HG02970 (cell line): ENCODE data around the gene SHROOM1.
"Not testable (repeated sequence)": the region's sequence is repeated elsewhere in the genome, so short reads cannot be mapped to it uniquely, and the experiment has no call there.

Experiments used
- ATAC-seq: cut with Tn5 transposase; IDR thresholded peaks from one replicate; pipeline ENCODE4 v1.9.1; 2021; ENCODE audit warnings: mild to moderate bottlenecking, moderate library complexity, moderate number of reproducible peaks; ENCODE audit not compliant: unreplicated experiment, low FRiP score

Gene SHROOM1

DNA sequence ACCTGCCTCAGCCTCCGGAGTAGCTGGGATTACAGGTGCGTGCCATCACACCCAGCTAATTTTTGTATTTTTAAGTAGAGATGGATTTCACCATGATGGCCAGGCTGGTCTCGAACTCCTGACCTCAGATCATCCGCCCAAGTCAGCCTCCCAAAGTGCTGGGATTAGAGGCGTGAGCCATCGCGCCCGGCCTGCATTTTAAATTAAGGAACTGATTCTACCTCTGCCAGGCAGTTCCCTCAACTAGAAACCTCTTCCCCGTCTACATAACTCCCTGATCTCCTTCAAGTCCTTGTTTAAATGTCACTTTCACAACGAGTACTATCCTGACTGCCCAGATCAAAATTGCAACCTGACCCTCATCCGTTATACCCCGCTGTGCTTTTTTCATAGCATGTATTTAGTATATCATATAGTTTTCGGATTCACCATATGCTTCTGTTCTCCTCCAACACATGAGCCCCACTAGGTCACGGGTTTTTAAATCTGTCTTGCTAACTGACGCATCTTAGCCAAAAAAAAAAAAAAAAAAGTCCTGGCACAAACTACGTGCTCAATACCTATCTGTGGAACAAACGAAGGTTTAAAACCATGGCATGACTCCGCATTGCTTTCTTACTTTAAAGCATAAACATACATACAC is 18.2 kb downstream of the SHROOM1 start:
- no peak for ATAC-seq

GRCh38 chr5:132810605-132811004 is 19.8 kb downstream of the SHROOM1 start:
- ATAC-seq, result no peak

- no peak for ATAC-seq
Observed at GRCh38 chr5:132808866-132809265, 21.6 kb downstream of the SHROOM1 start.

DNA sequence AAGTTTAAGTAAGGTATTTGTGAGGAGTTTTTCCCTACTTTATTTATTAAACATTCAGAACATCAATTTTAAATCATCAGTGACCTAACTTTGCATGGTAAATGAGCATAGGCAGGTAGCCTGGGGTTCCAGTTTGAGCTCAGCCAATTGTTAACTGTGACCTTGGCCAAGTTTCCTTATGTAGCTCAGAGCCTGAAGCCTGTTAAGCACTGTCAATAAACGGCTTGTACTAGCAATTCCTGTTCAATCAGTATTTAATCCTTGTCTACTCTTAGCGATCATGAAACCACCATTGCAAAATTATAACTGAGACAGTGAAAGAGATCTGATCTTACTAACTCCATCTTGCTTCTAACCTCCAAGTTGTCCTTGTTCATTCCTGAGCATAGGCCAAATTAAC is 22.0 kb downstream of the SHROOM1 start:
- no peak for ATAC-seq

GRCh38 chr5:132807163-132807838 is 23.1 kb downstream of the SHROOM1 start:
- ATAC-seq, result no peak

DNA sequence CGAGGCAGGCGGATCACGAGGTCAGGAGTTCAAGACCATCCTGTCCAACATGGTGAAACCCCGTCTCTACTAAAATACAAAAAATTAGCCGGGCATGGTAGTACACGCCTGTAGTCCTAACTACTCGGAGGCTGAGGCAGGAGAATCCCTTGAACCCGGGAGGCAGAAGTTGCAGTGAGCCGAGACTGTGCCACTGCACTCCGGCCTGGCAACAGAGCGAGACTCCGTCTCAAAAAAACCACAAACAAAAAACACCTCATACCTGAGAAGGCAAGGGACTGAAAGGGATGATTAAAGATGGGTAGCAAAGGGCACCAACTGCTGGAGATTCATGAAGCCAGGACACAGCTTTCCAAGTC is 23.7 kb downstream of the SHROOM1 start:
- not testable (repeated sequence) for ATAC-seq

- ATAC-seq, result not testable (repeated sequence)
Observed at GRCh38 chr5:132805872-132806271, 24.6 kb downstream of the SHROOM1 start.

- ATAC-seq, result not testable (repeated sequence)
Observed at GRCh38 chr5:132804219-132804618, 26.2 kb downstream of the SHROOM1 start.

DNA sequence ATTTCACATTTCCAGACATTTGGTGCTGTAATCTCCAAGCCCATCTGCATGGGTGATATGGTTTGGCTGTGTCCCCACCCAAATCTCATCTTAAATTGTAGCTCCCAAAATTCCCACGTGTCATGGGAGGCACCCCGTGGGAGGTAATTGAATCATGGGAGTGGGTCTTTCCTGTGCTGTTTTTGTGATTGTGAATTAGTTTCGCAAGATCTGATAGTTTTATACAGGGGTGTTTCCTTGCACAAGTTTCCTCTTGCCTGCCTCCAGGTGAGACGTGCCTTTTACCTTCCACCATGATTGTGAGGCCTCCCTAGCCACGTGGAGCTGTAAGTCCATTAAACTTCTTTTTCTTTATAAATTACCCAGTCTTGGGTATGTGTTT is 27.8 kb downstream of the SHROOM1 start:
- ATAC-seq, result not testable (repeated sequence)

GRCh38 chr5:132802044-132802684 is 28.3 kb downstream of the SHROOM1 start:
- ATAC-seq, result no peak

DNA sequence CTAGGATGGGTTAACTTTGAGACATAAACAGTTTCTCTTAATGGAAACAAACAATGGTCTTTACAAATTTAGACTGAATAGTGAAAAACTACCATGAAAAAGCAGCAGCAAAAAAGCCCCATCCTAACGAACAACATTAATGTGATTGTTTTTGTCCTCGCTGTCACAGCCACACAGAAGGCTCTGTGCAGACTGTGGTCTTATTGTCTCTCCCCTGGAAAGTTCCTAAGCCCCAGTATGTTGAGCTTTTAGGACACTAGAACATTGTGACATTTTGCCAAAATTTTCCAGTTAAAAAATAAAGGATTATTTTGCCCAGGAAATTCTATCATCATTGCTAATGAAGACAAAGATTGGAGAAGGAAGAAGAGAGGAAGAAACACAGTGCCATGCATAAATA is 29.9 kb downstream of the SHROOM1 start:
- no peak for ATAC-seq

DNA sequence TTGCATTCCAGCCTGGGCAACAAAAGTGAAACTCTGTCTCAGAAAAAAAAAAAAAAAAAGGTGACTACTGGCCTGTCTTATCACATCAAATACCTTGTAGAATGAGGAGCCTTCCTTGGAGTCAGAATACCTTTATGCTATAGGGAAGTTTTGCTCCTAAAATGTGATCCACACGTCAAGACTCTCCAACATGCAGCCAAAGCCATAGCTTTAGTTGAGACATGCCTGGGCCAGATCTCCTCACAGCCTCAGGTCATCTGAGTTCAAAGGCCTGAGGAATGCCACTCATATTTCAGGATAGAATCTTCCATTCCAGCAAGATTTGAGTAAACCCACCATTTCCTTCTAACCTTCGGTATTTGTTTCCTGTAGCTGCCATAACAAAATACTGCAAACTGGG is 31.1 kb downstream of the SHROOM1 start:
- ATAC-seq, result no peak

- ATAC-seq, result no peak
Observed at GRCh38 chr5:132797651-132798050, 32.8 kb downstream of the SHROOM1 start.

GRCh38 chr5:132791026-132791425 is 39.4 kb downstream of the SHROOM1 start:
- ATAC-seq, result no peak

GRCh38 chr5:132790201-132790865 is 40.1 kb downstream of the SHROOM1 start:
- no peak for ATAC-seq

DNA sequence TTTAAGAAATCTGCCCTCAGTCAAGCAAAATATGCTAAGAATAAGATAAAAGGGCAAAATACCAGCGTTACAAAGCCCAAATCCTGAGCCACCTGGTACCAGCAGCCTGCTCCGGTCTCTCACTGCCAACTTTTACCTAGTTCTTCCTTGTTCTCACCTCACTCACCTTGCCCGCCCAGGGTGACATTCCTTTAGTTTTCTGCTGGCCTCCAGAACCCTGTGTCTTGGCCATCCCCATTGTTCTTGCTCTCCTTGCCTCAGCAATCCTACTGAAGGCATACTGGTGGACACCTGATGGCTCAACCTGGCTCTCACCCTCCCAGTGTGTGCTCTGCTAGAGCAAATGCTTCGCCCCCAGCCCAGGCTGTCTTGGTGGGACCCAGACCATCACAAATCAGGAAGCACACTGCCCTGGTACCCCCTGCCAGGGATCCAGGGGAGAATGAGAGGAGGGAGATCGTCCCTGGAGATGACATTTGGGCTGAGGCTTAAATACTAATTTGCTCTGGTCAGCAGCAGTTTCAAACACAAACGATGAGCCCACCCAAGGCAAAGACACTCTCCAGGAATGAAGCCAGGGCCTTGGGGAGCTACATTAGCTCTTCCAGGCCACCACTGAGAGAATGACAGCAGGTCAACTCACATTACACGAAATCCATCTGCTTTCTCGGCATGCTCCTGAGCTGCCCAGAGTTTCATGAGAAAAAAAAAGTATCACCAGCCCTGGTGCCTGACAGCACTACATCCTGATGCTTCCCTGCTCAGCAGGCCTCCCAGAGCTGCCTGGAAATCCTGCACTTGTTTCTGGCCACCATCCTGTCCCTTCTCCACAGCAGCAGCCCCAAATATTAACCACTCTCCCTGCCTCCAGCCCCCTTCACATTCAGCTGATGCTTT is 41.2 kb downstream of the SHROOM1 start:
- no peak for ATAC-seq

GRCh38 chr5:132788508-132788907 is 41.9 kb downstream of the SHROOM1 start:
- no peak for ATAC-seq

DNA sequence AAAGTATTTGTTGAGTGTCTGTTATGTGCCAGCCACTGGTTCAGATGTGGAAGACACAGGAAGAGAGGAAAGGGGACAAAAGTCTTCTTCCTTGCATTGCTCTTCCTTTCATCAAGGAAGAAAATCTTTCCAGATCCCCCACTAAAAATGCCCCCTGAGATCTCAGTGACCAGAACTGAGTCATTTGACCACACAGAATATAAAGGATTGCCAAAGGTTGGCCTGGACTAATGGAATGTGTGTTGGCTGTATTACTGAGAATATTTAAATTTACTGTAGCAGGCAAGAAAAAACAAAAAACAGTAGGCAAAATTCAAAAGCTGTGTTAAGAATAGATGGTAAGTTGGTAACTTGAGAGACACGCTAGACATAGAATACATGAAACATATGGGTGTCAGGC is 43.4 kb downstream of the SHROOM1 start:
- ATAC-seq, result no peak

DNA sequence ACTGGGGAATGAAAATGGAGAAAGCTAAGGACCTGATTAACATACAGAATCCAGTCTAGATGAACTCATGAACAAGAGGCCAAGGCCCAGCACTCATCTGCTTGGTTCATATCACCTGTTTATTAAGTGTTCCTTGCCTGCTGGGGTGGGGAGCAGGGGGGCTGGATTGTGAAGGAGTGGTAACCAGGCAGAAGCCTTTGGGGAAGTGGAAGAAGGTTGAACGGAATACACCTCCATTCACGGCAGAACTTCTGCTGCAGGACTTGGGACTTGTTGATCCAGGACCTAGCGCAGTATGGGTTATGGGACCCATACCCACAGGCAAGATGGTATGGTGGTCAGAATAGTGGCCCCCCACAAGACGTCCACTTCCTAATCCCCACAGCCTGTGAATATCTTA is 44.6 kb downstream of the SHROOM1 start:
- ATAC-seq, result no peak

DNA sequence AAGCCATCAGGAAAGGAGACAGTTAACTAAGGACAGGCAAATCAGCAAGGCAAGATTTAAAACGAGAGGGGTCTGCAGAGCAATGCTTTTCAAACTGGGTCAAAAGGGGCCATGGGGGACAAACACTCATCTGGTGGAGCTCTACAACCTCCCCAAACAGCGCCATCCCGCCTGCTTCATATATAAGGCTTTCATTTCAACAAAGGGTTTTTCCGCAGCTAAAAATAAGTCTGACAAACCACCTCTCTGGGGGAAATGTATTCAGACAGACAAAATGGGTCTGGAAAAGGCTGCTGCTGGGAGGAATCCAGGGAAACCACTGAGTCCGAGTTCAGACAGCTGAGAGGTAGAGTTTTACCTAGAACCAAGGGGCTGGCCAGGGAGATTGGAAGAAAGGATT is 45.1 kb downstream of the SHROOM1 start:
- no peak for ATAC-seq
